Activated CD8-positive, alpha-beta memory T cell treated with anti-CD3 and anti-CD28 coated beads for 48 hours (primary cell): ENCODE results near the gene PNPO.

ENCODE experiments used
- DNase-seq, 3 experiments: peaks; one replicate each; pipeline ENCODE4 v3.0.0-alpha.2; 2020; ENCODE audit warnings: low read depth in 2 of 3, low spot score in 2 of 3

The PNPO gene

DNA sequence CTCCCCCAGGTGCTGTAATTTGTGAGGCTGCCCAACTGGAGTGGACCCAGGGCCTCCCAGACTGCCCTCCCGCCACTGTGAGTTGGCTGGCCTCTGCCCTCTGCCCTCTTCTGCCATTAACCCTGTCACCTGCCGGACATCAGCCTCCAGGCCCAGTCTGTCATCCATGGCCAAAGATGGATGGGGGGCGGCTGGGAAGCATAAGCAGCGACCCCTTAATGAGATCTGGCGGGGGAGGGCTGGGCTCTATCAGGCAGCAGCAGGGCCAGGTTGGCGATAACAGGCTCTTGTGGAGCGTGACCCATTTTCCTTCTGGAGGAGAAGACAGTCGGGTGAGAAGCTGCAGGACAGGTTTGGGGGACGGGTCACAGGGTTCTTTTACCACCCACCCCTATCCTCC is 54.8 kb downstream of the PNPO start:
- DNase-seq: no peak

DNA sequence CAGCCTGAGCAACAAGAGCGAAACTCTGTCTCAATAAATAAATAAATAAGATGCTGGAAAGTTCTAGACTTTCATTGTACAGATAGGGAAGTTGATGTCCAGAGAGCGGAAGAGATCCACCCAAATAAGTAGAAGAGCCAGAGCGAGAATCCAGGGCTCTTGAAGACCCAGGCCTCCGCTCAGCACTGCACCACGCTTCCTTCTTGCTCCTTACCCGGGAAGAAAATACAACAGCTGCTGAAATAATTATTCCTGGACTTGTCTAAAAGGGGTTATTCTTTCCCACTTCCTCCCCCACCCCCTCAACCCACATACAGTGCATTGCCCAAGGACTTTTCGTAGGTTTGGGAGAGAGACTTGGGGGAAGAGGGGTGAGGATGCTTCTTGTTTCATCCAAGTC is 56.2 kb downstream of the PNPO start:
- no peak for DNase-seq

DNA sequence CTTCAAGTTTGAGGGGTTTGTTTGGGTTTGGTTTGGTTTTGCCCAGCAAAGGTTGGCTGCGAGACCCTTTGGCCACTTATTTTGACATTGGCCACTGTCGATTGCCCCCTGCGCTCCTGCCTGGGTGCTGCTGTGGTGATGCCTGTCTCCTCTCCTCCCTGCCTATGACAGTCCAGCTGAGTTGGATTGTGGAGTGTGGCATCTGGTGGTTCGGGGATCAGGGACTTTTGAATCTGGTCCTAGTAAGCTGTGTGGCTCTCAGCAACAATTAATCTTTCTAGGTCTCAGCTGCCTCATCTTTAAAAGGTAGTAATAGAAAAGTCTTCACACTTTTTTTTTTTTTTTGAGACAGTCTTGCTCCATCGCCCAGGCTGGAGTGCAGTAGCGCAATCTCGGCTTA is 56.7 kb downstream of the PNPO start:
- DNase-seq: no peak
